WERI-Rb-1 (cell line): ENCODE data around the gene GAREM1.
"Not testable (repeated sequence)": the region's sequence is repeated elsewhere in the genome, so short reads cannot be mapped to it uniquely, and the experiment has no call there.

Experiments used
- DNase-seq: peaks from one replicate; pipeline ENCODE4 v3.0.0-alpha.2; 2020
- H3K27ac ChIP-seq: fragments of 250-450 bp; sonication (Bioruptor Pico); 2 replicates; pipeline ENCODE4 v1.5.1; 2020; ENCODE audit warnings: mild to moderate bottlenecking, moderate library complexity
- H3K27me3 ChIP-seq: fragments of 250-450 bp; sonication (Bioruptor Pico); 2 replicates; pipeline ENCODE4 v1.5.1; 2021; ENCODE audit warnings: mild to moderate bottlenecking, low read depth, moderate library complexity; ENCODE audit not compliant: insufficient read depth, severe bottlenecking
- H3K36me3 ChIP-seq: fragments of 250-450 bp; sonication (Bioruptor Pico); 2 replicates; pipeline ENCODE4 v1.5.1; 2020; ENCODE audit warnings: mild to moderate bottlenecking, moderate library complexity
- H3K4me3 ChIP-seq: 2 replicates; pipeline ENCODE4 v1.5.1; 2011; ENCODE audit warnings: low read depth, mild to moderate bottlenecking, control low read depth, low read length
- H3K9me3 ChIP-seq: fragments of 250-450 bp; sonication (Bioruptor Pico); 2 replicates; pipeline ENCODE4 v1.5.1; 2021; ENCODE audit warnings: mild to moderate bottlenecking, moderate library complexity; ENCODE audit not compliant: severe bottlenecking
- TF ChIP-seq, protein P1 (sequence below): IDR thresholded peaks from 2 replicates; pipeline ENCODE4 v1.5.1; 2011; ENCODE audit warnings: low read depth, mild to moderate bottlenecking, control low read depth, inconsistent platforms, low read length

GAREM1 gene

DNA sequence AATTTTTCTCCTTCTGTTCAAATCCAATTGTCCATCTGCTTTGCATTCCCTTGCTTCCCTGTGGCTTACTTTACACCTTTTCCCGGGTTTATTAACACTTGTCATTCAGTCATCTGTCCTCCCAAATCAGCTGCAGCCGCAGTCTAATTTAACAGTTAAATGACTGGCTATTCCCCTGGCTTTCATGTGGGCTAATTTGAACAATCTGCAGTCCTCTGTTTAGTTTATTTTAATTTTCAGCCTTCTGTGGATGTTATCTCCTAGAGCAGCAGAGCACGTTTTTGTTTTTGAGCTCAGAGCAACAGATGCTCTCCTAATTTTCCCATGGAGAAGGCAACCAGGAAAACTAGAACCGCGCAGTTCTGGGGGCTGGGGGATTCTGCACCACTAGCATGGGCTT lies 225.8 kb downstream of the GAREM1 start:
- Histone ChIP-seq H3K27ac (no peak overlapping the region), H3K27me3 (peaks cover 81% of the 10 kb centered on the region), H3K9me3 (no peaks in the 10 kb centered on the region), H3K4me3 (no peak overlapping the region), H3K36me3 (no peaks in the 10 kb centered on the region)
- TF ChIP-seq, protein P1, sequence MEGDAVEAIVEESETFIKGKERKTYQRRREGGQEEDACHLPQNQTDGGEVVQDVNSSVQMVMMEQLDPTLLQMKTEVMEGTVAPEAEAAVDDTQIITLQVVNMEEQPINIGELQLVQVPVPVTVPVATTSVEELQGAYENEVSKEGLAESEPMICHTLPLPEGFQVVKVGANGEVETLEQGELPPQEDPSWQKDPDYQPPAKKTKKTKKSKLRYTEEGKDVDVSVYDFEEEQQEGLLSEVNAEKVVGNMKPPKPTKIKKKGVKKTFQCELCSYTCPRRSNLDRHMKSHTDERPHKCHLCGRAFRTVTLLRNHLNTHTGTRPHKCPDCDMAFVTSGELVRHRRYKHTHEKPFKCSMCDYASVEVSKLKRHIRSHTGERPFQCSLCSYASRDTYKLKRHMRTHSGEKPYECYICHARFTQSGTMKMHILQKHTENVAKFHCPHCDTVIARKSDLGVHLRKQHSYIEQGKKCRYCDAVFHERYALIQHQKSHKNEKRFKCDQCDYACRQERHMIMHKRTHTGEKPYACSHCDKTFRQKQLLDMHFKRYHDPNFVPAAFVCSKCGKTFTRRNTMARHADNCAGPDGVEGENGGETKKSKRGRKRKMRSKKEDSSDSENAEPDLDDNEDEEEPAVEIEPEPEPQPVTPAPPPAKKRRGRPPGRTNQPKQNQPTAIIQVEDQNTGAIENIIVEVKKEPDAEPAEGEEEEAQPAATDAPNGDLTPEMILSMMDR: no peak
- no peak for DNase-seq

DNA sequence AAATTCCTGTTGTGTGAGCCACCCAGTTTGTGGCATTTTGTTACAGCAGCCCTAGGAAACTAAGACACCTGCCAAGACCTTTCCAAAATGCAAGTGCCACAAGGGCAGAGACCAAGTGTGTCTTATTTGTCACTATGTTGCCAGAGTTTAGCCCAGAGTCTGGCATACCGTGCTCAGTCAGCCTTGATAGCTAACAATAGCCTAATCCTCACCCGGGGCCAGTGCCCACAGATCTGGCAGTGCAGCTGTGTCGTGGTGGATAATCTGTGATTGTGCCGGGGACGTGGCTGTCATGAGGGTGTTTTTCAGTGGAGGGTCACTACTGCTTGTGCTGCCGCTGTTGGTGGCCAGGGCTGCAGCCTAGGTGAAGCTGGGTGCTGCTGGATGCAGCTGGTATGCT lies 227.3 kb downstream of the GAREM1 start:
- H3K27me3 ChIP-seq: peaks cover 73% of the 10 kb centered on the region
- DNase-seq: no peak
- TF ChIP-seq, protein P1: no peak
- H3K36me3 ChIP-seq: no peaks in the 10 kb centered on the region
- no peak overlapping the region for H3K4me3 ChIP-seq
- no peak overlapping the region for H3K27ac ChIP-seq
- H3K9me3 ChIP-seq: no peaks in the 10 kb centered on the region

DNA sequence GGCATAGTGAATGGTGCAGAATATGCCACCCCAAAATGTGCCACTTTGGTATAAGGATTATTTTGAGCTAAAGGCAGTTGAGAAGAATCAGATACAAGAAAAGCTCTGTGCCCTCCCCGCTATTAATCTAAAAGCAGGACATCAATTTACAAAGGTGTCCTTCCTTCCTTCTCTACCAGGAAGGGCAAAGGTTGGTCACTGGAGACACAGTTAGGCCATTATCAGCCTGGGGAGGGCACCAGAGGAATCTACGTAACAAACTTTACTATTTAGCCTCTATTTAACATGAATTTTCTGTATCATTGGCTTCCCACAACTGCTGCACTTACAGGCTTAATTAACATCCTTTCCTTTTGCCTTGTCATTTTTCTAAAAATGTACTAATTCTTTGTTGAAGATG lies 228.3 kb downstream of the GAREM1 start:
- Histone ChIP-seq H3K4me3 (no peak overlapping the region), H3K36me3 (no peaks in the 10 kb centered on the region), H3K9me3 (no peaks in the 10 kb centered on the region), H3K27me3 (peaks cover 68% of the 10 kb centered on the region), H3K27ac (no peak overlapping the region)
- DNase-seq: no peak
- TF ChIP-seq, protein P1: no peak

DNA sequence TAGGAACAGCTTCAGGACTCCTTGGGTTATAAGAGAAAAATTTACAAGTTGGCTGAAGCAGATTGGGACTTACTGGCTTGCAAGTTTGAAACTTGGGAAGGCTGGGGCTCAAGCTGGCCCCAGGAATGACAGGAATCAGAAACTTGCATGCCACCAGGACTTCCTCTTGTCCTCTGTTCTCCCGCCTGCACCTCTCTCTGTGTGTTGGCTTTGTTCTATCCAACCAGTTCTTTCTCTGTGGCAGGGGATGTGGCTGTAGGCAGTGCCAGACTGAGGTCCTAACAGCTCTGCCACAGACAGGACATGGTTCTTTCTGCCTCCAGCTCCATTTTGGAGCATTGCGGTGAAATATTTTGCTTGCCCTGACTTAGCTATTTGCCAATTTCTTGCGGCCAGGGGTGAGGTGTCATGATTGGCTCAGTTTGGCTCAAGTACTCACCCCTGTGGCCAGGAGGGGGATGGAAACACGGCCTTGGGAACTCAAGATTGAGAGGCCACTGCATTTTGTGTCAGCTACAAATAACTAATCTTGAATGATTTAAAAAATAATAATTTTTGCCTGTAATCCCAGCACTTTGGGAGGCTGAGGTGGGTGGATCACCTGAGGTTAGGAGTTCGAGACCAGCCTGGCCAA lies 231.9 kb downstream of the GAREM1 start:
- peaks cover 51% of the 10 kb centered on the region for H3K27me3 ChIP-seq
- TF ChIP-seq, protein P1: no peak
- peaks cover 2% of the 10 kb centered on the region for H3K9me3 ChIP-seq
- no peak overlapping the region for H3K4me3 ChIP-seq
- H3K36me3 ChIP-seq: no peaks in the 10 kb centered on the region
- H3K27ac ChIP-seq: no peak overlapping the region
- DNase-seq: no peak

DNA sequence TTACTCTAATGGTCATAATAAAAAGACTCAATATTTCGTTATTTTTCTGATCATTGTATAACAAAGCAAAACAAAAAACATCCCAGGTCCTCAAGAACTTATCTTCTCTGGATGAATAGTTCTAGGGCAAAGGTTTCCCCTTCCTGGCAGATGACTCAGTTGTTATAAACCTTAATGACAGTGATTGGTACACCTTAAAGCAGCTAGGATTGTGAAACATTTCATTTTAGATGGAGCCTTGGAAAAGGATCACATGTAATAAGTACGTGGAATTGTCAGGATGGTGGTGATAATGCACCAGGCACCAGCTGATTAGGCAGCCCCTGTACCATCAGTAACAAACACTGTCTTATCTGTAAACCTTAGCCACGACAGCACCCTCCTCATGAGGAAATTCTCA lies 233.6 kb downstream of the GAREM1 start:
- DNase-seq: no peak
- H3K27me3 ChIP-seq: peaks cover 38% of the 10 kb centered on the region
- no peak overlapping the region for H3K27ac ChIP-seq
- no peaks in the 10 kb centered on the region for H3K36me3 ChIP-seq
- H3K9me3 ChIP-seq: peaks cover 7% of the 10 kb centered on the region
- TF ChIP-seq, protein P1: no peak
- H3K4me3 ChIP-seq: no peak overlapping the region

DNA sequence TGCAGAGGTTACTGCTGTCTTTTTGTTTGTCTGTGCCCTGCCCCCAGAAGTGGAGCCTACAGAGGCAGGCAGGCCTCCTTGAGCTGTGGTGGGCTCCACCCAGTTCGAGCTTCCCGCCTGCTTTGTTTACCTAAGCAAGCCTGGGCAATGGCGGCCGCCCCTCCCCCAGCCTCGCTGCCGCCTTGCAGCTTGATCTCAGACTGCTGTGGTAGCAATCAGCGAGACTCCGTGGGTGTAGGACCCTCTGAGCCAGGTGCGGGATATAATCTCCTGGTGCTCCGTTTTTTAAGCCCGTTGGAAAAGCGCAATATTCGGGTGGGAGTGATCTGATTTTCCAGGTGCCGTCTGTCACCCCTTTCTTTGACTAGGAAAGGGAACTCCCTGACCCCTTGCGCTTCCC lies 237.3 kb downstream of the GAREM1 start:
- H3K27me3 ChIP-seq: peaks cover 16% of the 10 kb centered on the region
- not testable (repeated sequence) for H3K36me3 ChIP-seq, DNase-seq, H3K9me3 ChIP-seq, H3K4me3 ChIP-seq, H3K27ac ChIP-seq
